Stimulated activated CD4-positive, alpha-beta T cell treated with anti-CD3 and anti-CD28 coated beads, Interleukin-4, amount 100 ng/mL, for 24 hours (primary cell): ENCODE measurements around the gene PCDH7.

Experiments used
- DNase-seq: peaks from one replicate; pipeline ENCODE4 v3.0.0-alpha.2; 2020

PCDH7 gene

GRCh38 chr4:30726090-30726675 lies 6.0 kb downstream of the PCDH7 start:
- DNase-seq = no peak

GRCh38 chr4:30727409-30727808 lies 7.2 kb downstream of the PCDH7 start:
- DNase-seq = no peak

- no peak for DNase-seq
Measured at GRCh38 chr4:30728311-30728710, 8.1 kb downstream of the PCDH7 start.

GRCh38 chr4:30743897-30744296 lies 23.7 kb downstream of the PCDH7 start:
- no peak for DNase-seq

- no peak for DNase-seq
Measured at GRCh38 chr4:30744386-30744785, 24.2 kb downstream of the PCDH7 start.

- no peak for DNase-seq
Measured at GRCh38 chr4:30744957-30745640, 24.9 kb downstream of the PCDH7 start.

GRCh38 chr4:30746735-30747134 lies 26.6 kb downstream of the PCDH7 start:
- no peak for DNase-seq

- no peak for DNase-seq
Measured at GRCh38 chr4:30753316-30753715, 33.1 kb downstream of the PCDH7 start.

- no peak for DNase-seq
Measured at GRCh38 chr4:30754021-30754420, 33.9 kb downstream of the PCDH7 start.

- DNase-seq = no peak
Measured at GRCh38 chr4:30755346-30755745, 35.2 kb downstream of the PCDH7 start.

GRCh38 chr4:30756553-30756952 lies 36.4 kb downstream of the PCDH7 start:
- DNase-seq = no peak

GRCh38 chr4:30757357-30757756 lies 37.2 kb downstream of the PCDH7 start:
- DNase-seq = no peak

- DNase-seq = no peak
Measured at GRCh38 chr4:30760551-30760950, 40.4 kb downstream of the PCDH7 start.

- DNase-seq = no peak
Measured at GRCh38 chr4:30763321-30763727, 43.2 kb downstream of the PCDH7 start.

GRCh38 chr4:30765022-30765421 lies 44.9 kb downstream of the PCDH7 start:
- no peak for DNase-seq

GRCh38 chr4:30767147-30767845 lies 47.1 kb downstream of the PCDH7 start:
- no peak for DNase-seq

- no peak for DNase-seq
Measured at GRCh38 chr4:30768277-30768676, 48.1 kb downstream of the PCDH7 start.

GRCh38 chr4:30769093-30769492 lies 48.9 kb downstream of the PCDH7 start:
- no peak for DNase-seq

GRCh38 chr4:30770049-30770549 lies 49.9 kb downstream of the PCDH7 start:
- no peak for DNase-seq

GRCh38 chr4:30770812-30771211 lies 50.6 kb downstream of the PCDH7 start:
- DNase-seq = no peak

GRCh38 chr4:30776451-30776850 lies 56.3 kb downstream of the PCDH7 start:
- DNase-seq = no peak

- DNase-seq = no peak
Measured at GRCh38 chr4:30776921-30777415, 56.8 kb downstream of the PCDH7 start.
